OCI-LY1 (cell line): Measurements from ENCODE around the gene DOCK3.

Experiments used
- EZH2 ChIP-seq: fragments of 200-600 bp; sonication (generic), shearing (Covaris generic); IDR thresholded peaks from 2 replicates; pipeline ENCODE4 v1.8.0; 2017; ENCODE audit warnings: borderline replicate concordance, mixed run types, mild to moderate bottlenecking, antibody characterized with exemption, low read length, moderate library complexity, mixed read lengths
- TF ChIP-seq, protein P1 (sequence below): fragments of 200-600 bp; sonication (generic), shearing (Covaris generic); IDR thresholded peaks from 2 replicates; pipeline ENCODE4 v1.5.1; 2017; ENCODE audit warnings: mild to moderate bottlenecking, antibody characterized with exemption, low read length, moderate library complexity, mixed read lengths

DNA sequence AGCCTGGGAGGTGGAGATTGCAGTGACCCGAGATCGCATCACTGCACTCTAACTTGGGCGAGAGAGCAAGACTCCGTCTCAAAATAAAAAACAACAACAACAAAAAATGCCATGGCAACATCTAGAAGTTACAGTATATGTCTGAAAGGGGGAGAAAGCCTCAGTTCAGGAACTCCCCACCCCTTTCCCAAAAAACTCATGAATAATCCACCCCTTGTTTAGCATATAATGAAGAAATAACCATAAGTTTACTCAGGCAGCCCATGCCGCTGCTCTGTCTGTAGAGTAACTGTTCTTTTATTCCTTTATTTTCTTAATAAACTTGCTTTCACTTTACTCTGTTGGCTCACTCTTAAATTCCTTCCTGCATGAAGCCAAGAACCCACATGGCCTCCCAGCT lies 145.2 kb downstream of the DOCK3 start:
- TF ChIP-seq, protein P1, sequence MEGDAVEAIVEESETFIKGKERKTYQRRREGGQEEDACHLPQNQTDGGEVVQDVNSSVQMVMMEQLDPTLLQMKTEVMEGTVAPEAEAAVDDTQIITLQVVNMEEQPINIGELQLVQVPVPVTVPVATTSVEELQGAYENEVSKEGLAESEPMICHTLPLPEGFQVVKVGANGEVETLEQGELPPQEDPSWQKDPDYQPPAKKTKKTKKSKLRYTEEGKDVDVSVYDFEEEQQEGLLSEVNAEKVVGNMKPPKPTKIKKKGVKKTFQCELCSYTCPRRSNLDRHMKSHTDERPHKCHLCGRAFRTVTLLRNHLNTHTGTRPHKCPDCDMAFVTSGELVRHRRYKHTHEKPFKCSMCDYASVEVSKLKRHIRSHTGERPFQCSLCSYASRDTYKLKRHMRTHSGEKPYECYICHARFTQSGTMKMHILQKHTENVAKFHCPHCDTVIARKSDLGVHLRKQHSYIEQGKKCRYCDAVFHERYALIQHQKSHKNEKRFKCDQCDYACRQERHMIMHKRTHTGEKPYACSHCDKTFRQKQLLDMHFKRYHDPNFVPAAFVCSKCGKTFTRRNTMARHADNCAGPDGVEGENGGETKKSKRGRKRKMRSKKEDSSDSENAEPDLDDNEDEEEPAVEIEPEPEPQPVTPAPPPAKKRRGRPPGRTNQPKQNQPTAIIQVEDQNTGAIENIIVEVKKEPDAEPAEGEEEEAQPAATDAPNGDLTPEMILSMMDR = no peak
- TF ChIP-seq EZH2 = no peak
